HFFc6 (cell line): Measurements from ENCODE around the gene PIK3AP1. TPM values are rescaled to one million over a fixed set of nuclear protein-coding genes. Genes with fewer than 3 reads are reported as not detected.
"Not testable (repeated sequence)": the region's sequence is repeated elsewhere in the genome, so short reads cannot be mapped to it uniquely, and the experiment has no call there.

ENCODE experiments used
- DNase-seq: peaks from one replicate; pipeline ENCODE4 v3.0.0-alpha.2; 2018
- H3K27ac Mint-ChIP-seq: 2 replicates; pipeline ENCODE4 v1.8.0; 2020; ENCODE audit warnings: mild to moderate bottlenecking, mixed read lengths
- H3K27me3 Mint-ChIP-seq: 2 replicates; pipeline ENCODE4 v1.8.0; 2021; ENCODE audit warnings: mild to moderate bottlenecking, moderate library complexity, mixed read lengths; ENCODE audit not compliant: insufficient read depth
- H3K36me3 Mint-ChIP-seq: 2 replicates; pipeline ENCODE4 v1.8.0; 2021; ENCODE audit warnings: low read depth, mixed read lengths
- H3K4me1 Mint-ChIP-seq: 2 replicates; pipeline ENCODE4 v1.8.0; 2020; ENCODE audit warnings: low read depth, mixed read lengths
- H3K4me3 Mint-ChIP-seq: 2 replicates; pipeline ENCODE4 v1.8.0; 2020; ENCODE audit warnings: mild to moderate bottlenecking, moderate library complexity, mixed read lengths
- H3K9me3 Mint-ChIP-seq: 2 replicates; pipeline ENCODE4 v1.8.0; 2020; ENCODE audit warnings: mild to moderate bottlenecking, mixed read lengths
- CTCF ChIP-seq: fragments of 200-600 bp; sonication (generic); IDR thresholded peaks from 2 replicates; pipeline ENCODE4 v1.5.0; 2021; ENCODE audit warnings: antibody characterized with exemption, mild to moderate bottlenecking
- total RNA-seq, 6 experiments: library from RNA; stranded (reverse); fragmentation: NEBNext Ultra II Directional; extraction: Animal tissue kit (Norgen Biotek cat#: 25700); gene quantifications; 2 replicates in 1 of 6; 3 replicates in 5 of 6; pipeline ENCODE4 v1.2.3, GENCODE V29; 2021

Gene PIK3AP1
- total RNA-seq, 6 experiments from 2014 or later: 0.05 TPM; not detected in 3

DNA sequence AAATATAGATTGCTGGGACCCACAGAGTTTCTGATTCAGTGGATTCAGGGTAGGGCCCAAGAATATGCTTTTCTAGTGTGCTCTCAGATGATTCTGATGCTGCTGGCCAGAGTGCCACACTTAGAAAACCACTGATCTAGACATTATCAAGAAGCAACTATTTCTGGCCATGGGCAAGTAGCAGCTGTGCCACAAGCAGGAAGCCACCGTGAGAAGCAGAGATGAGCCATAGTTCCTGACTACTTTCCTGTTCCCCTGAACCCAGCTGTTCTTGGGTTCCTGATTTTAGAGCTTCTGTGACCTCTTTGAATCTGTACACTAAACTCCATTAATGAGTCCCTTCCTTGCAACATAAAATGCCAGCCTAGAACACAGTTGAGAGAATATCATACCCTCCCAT lies 38.1 kb upstream of the PIK3AP1 start:
- H3K27me3 Mint-ChIP-seq: peaks cover 19% of the 10 kb centered on the region
- H3K27ac Mint-ChIP-seq: no peak overlapping the region
- no peaks in the 10 kb centered on the region for H3K4me1 Mint-ChIP-seq
- no peaks in the 10 kb centered on the region for H3K36me3 Mint-ChIP-seq
- H3K9me3 Mint-ChIP-seq: no peaks in the 10 kb centered on the region
- TF ChIP-seq CTCF: no peak
- H3K4me3 Mint-ChIP-seq: no peak overlapping the region
- no peak for DNase-seq

- H3K4me1 Mint-ChIP-seq: no peaks in the 10 kb centered on the region; the same call in 1 of the 2 replicates
- no peaks in the 10 kb centered on the region for H3K9me3 Mint-ChIP-seq
- H3K36me3 Mint-ChIP-seq: no peaks in the 10 kb centered on the region
- no peak overlapping the region for H3K27ac Mint-ChIP-seq
- no peak for TF ChIP-seq CTCF
- H3K4me3 Mint-ChIP-seq: no peak overlapping the region
- DNase-seq: no peak
- peaks cover 8% of the 10 kb centered on the region for H3K27me3 Mint-ChIP-seq
These were observed 36.0 kb upstream of the PIK3AP1 start for GRCh38 chr10:96756111-96756903.

DNA sequence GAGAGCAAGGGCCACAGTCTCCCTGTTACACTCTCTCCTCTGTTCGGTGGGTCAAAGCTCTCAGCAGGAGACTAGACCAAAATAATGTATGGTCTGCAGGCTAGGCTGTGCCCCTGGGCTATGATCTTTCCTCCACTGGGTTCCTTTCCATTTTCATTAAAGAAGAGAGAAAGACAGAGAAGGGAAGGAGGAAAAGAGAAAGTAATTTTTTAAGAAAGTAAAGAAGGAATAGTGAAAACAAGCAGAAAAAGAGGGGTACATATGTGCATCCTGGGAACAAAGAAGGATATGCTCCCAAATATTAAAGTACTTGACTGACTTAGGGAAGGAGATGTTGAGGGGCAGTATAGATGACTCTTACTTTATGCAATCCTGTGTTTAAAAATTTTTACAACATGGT lies 33.6 kb upstream of the PIK3AP1 start:
- no peak for DNase-seq
- no peaks in the 10 kb centered on the region for H3K36me3 Mint-ChIP-seq
- no peaks in the 10 kb centered on the region; the same call in 1 of the 2 replicates for H3K4me1 Mint-ChIP-seq
- TF ChIP-seq CTCF: no peak
- H3K4me3 Mint-ChIP-seq: no peak overlapping the region
- H3K27ac Mint-ChIP-seq: no peak overlapping the region
- H3K9me3 Mint-ChIP-seq: no peaks in the 10 kb centered on the region
- H3K27me3 Mint-ChIP-seq: peaks cover 5% of the 10 kb centered on the region

- Mint-ChIP-seq H3K4me3 (no peak overlapping the region; the same call in 1 of the 2 replicates), H3K4me1 (no peaks in the 10 kb centered on the region; the same call in 1 of the 2 replicates), H3K36me3 (no peaks in the 10 kb centered on the region), H3K9me3 (no peaks in the 10 kb centered on the region), H3K27me3 (peaks cover 5% of the 10 kb centered on the region), H3K27ac (no peak overlapping the region)
- TF ChIP-seq CTCF: no peak
- no peak for DNase-seq
These were observed 32.1 kb upstream of the PIK3AP1 start for GRCh38 chr10:96752375-96752774.

- H3K4me3 Mint-ChIP-seq, H3K27me3 Mint-ChIP-seq, H3K4me1 Mint-ChIP-seq, H3K27ac Mint-ChIP-seq, H3K9me3 Mint-ChIP-seq, DNase-seq, H3K36me3 Mint-ChIP-seq: not testable (repeated sequence)
These were observed 30.0 kb upstream of the PIK3AP1 start for GRCh38 chr10:96750316-96750715.

GRCh38 chr10:96747734-96748550 lies 27.6 kb upstream of the PIK3AP1 start:
- Mint-ChIP-seq H3K4me1 (no peaks in the 10 kb centered on the region; the same call in 1 of the 2 replicates), H3K9me3 (no peaks in the 10 kb centered on the region), H3K4me3 (no peak overlapping the region), H3K27ac (no peak overlapping the region), H3K36me3 (no peaks in the 10 kb centered on the region), H3K27me3 (no peaks in the 10 kb centered on the region; the same call in none of the 2 replicates)
- DNase-seq: no peak
- TF ChIP-seq CTCF: no peak
